C4-2B (cell line): ENCODE measurements around the gene YAE1.

ENCODE experiments used
- CTCF ChIP-seq: fragments of 450-650 bp; conservative IDR thresholded peaks from 2 replicates; pipeline ENCODE4 v1.5.1; 2017; ENCODE audit warnings: mild to moderate bottlenecking
- ZFX ChIP-seq: fragments of 450-650 bp; IDR thresholded peaks from 2 replicates; pipeline ENCODE4 v1.6.1; 2017

DNA sequence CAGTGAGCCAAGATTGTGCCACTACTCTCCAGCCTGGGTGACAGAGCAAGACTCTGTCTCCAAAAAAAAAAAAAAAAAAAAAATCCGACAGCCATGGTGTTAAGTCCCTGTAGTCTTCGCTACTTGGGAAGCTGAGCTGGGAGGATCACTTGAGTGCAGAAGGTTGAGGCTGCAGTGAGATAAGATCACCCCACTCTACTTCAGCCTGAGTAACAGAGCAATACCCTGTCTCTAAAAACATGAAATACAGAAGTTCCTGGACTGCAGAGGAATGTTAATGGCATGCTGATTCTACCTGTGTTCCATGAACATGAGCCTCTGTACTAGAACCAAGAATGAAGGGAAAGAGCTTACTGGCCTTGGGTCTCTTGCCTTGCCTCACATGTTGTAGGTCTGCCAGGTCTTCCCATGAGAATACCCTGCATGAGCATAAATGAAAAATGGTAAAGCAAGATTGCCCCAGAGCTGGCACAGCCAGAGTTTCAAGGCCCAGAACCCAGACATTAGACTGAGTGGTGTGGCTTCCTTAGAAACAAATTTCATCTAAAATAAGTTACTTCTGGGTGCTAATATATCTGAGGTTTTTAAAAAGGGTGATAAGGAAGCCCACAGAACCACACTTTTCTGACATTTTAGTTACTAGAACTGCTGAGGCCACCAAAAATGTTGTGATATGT is 8.6 kb downstream of the YAE1 start:
- TF ChIP-seq CTCF (no peak), ZFX (no peak)
